GM18517 (cell line): Measurements from ENCODE around the gene C1orf87.

Experiments
- ATAC-seq: cut with Tn5 transposase; IDR thresholded peaks from one replicate; pipeline ENCODE4 v1.9.1; 2021; ENCODE audit warnings: mild to moderate bottlenecking, moderate library complexity; ENCODE audit not compliant: unreplicated experiment

The C1orf87 gene

DNA sequence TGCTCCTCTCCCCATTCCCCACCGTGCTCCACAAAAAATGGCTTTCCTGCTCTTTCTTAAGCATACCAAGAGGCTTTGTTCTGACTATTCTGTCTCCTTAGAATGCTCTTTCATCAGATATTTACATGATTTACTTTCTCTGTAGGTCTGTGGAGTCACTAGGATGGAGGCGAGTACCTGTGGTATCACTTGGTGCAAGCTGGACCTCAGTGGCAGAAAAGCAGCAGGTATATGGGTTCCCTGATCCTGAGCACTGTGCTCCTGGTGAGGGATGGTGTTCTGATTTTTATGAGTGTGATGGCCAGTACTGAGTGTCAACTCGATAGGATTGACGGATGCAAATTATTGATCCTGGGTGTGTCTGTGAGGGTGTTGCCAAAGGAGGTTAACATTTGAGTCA lies 10.0 kb downstream of the C1orf87 start:
- no peak for ATAC-seq

DNA sequence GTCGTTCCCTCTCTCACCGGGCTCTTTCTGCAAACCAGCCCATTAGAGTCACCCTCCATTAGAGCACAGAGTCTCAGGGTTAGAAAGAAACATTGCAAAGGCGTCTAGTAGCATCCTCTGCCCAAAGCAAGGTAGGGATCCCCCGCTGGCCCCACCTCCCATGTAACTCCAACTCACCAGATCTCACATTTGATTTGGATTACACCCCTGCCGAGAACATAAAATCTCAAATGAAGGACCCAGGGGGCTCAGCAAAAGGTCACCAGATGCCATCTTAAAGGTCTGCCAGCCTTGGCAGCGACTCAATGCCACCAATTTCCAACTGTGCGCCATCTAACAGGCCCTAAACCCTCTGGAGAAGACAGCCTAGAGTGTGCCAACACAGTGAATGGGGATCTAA lies 14.1 kb downstream of the C1orf87 start:
- ATAC-seq, result no peak

DNA sequence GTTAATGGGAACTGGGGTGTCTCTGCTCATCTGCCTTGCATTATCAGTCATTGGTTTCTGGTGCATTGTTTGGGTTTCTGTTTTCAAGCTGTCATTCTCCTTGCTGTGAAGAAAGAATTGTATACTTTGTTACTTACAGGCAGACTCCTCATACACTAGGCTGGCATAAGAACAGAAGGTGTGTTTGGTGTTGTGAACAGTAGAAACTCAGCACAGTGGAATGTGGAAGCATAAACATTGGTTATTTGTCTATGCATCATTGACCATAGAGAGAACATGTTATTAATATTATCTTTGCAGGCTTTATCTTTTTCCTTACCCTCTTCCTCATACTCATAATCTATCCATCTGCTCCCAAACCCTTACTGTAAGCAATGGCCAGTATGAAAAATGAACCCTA lies 18.2 kb downstream of the C1orf87 start:
- no peak for ATAC-seq

DNA sequence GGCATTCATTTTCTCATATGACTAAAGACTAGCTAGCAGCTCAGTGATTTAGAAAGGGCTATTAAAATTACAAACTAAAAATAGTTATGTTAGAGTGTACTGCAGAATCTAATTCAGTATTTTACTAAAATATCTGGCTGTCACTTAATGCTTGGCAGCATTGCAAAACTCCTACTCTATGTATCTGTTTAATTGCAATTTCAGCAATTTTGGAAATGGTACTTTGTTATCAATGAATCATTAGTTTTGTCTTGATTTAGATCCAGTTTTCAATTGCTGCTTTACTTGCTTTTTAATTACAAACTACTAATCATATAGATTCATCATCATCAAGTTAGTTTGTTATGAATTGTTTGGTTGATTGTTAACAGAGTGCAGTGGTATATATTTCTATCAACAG lies 19.2 kb downstream of the C1orf87 start:
- ATAC-seq, result no peak

DNA sequence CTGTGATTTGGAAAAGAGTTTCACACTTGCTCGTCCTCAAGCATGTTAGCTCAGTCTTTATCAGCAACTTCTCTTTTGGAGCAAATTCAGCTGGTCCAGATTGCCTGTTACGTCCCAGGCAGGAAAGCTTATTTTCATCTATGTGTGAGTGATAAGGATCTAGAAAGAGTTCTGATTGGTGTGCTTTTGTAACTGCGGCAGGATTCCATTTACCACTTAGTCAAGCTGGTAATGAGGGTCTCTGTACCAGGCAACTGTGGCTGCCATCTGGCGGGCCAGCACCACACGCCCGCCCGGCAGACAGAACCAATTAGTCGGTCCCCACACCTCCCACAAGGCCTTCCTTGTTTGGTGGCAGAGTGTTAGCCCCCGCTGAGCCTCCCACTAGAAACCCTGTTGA lies 21.0 kb downstream of the C1orf87 start:
- no peak for ATAC-seq

DNA sequence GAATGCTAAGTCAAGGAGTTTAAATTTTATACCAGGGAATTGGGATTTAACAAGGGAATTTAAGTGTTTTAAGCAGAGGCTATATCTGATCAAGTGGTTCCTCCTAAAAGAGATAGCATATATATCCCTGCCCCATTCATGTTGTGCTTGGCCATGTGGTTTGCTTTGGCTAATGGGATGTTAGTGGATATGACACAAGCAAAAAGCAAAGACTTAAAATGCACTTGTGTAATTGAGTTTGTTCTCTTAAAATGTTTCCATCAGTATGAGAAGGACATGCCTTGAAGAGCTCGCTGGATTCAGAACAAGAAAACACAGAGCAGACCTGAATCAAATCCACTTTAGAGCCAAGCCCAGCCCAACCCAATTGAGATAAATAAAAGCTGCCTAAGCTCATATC lies 22.4 kb downstream of the C1orf87 start:
- ATAC-seq, result no peak

DNA sequence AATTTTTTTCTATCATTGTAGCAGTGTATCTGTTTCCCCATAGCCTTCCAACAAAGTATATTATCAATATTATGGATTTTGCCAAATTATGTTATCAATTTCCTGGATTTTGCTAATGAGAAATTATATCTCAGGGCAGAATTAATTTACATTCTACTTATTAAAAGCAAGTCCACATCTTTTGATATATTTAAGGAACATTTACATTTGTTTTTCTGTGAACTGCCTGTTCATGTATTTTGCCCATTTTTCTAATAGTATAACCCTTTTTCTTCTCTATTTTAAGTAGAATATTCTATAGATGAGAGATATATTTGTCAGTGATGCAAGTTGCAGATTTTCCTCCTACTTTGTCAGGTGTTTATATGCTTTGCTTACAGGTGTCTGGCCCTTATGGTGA lies 24.4 kb downstream of the C1orf87 start:
- no peak for ATAC-seq

DNA sequence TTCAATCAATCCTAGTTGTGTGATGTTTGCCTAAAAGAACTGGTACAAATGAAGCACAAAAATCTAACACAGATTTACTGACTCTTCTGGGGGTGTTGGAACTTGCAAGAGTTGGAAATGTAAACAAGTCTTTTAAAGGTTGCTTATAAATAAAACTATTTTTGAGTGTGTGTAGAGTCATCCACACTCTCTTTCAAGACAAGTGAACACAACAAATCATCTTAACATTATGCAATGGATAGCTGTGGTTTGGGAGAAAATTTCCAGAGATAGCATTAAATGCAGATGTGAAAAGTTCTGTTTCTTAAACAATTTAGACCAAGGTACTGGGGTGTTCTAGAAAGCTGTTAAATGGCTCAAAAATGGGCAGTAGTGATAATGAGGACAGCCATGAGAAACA lies 28.7 kb downstream of the C1orf87 start:
- no peak for ATAC-seq

DNA sequence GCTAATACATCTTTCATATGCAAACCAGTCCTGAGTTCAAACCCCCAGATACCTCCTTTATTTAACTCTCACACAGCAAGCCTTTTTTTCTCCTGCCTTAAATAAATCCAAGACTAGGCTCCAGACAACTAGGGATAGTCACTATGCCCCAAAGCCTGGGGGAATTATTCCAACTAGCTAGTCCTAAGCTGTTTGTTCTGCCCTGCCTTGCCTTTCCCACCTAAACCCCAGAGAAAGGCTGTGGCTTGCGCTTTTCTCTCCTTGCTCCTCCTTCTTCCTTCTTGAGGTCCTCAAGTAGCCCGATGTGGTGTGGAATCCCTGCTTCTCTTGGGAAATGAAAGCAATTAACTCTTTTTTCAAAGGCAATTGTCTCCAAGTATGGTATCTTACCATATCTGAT lies 31.8 kb downstream of the C1orf87 start:
- no peak for ATAC-seq

DNA sequence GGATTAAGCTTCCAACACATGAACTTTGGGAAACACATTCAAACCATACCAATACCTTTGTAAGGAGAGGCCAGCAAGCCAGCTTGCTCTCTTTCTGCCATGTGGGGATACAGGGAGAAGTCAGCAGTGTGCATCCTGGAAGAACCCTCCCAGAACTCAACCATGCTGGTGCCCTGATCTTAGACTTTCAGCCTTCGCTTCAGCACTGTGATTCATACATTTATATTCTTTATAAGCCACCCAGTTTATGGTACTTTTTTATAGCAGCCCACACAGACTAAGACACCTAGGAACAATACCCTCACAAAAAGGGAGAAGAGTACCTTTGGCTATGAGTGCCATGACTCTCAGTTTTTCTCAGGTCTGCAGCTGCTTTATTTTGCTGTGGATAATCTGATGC lies 35.9 kb downstream of the C1orf87 start:
- ATAC-seq, result no peak

DNA sequence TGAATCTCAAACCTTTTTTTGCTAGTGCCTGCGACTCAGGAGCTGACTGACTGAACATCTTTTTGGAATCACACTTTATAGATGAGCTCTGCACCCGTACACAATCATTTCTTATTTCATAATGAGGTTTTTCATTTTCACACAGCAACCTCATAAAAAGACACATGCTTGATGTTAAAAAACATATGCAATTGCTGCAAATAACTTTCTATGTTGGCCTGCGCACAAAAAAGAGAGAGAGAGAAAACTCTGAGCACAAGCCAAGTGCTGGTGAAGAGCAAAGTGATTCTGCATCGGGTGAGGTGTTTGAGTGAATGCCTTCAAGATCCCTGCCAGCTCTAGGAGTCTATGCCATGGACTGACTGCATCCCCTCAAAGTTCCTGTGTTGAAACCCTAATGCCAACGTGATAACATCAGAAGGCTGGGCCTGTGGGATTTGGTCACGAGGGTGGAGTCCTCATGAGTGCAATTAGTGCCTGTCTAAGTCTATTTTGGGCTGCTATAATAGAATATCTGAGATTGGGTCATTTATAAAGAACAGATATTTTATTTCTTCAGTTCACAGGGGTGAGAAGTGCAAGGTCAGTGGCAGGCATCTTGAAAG lies 36.6 kb downstream of the C1orf87 start:
- ATAC-seq, result no peak

DNA sequence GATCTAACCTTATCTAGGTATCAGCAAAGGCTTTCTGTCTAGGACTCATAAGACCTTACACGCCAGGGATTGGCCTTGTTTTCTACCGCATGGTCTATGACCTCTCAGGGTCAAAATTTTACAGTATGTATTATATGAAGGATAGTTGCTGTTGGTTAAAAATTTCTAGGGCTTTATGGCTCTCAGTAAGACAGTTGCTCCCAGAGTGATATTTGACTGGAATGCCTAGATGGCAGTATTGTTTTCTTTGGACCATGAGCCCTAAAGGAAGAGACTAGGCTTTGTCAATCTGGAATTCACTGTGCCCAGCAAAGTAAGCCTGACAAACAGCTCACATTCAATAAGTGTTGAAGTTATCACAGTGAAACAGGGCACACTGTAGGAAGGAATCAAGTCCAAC lies 37.6 kb downstream of the C1orf87 start:
- ATAC-seq, result no peak

DNA sequence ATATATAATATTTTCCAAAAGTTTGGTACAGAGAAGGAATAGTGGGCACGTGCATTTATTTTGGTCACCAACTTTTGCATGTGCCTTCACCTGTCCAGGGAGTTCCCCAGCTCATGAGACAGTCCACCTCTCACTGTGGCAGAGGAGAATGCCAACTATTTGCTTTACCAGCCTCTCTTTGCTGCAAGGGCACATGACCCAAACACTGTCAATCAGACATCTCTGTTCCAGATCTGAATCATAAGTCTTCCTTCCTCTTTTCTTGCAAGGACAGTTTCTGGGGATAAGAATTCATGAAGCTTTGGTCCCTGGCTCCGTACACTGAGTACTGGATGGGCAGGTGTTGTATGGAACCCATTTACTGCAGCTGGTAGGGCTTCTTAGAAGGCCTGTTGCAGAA lies 38.6 kb downstream of the C1orf87 start:
- no peak for ATAC-seq

DNA sequence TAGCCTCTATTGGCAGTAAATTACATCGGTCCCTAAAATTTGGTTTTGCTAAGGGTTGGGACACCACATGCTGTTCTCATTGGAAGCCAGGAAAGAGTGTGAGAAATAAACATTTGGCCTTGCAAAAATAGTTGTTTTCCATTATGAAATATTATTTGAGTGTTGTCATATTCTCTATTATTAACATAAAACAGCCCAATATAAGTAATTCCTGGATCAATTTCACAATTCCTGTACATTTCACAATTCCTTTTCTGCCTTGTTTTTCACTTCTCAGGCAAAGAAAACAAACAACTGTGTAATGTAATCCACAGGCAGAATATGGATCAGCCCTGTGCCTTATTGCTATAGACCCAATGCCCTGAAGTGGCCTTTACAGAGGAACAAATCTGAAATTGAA lies 40.5 kb downstream of the C1orf87 start:
- ATAC-seq, result no peak

DNA sequence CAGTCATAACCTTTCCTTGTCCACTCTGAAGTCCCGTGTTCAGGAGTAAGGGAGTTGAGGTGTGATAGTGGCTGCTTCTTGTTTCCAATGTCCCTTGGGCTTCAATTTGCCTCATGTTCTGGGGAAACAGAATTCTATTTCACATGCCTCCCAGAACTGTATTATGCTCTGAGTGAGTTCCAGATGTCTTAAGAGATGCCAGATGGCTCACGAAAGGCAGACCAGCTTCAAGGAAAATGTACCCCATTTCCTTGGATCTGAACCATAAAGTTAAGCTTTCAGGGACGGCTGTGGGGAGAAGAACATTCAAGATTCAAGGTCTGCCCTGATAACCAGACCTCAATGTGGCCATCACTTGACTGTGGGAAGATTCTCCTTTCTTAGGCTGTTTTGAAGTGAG lies 42.4 kb downstream of the C1orf87 start:
- no peak for ATAC-seq

DNA sequence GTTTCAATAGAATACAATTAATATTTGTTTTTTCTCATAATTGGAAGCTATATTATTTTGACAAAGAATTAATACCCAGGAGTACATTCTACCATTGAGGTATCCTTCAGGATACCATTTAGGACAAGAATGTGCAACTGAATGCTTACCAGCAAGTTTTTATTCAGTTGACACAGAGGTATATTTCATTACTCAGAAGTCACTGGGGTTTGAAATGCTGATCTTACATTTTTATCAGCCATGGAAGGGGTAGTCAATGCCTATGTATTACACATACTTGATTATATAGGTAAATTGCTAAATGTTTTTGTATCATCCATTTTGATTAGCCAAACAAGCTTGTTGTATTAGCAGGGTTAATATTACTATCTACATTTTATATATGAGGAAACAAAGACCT lies 48.0 kb downstream of the C1orf87 start:
- ATAC-seq, result no peak

DNA sequence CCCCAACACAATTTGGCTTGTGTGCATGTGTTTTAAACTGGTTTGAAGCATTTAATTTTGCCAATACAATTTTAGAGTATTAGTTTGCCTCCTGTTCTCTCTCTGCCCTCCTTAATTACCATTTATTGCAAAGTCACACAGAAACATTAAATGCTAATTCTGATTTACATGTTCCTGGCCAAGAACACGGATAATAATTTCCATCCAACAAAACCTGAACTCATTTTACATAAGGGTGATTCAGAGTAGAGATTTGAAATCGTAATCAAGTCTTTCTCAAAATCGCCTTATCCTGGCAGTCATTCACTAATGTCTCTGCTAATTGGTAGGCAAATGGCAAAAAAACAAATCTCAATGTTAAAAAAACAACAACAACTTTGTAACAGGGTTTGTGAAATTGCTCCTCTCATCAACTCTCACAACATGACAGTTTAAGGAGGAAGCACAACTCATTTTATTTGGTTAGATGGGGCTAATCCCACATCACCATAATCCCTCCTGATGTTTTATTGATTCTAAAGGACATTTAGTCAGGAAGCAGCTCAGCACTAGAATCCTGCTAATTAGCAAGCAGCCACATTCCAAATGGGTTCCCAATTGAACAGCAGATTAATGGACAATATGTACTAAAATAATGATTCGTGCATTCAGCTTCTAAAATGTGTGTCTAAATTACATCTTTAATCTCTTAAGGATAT lies 55.9 kb downstream of the C1orf87 start:
- no peak for ATAC-seq

DNA sequence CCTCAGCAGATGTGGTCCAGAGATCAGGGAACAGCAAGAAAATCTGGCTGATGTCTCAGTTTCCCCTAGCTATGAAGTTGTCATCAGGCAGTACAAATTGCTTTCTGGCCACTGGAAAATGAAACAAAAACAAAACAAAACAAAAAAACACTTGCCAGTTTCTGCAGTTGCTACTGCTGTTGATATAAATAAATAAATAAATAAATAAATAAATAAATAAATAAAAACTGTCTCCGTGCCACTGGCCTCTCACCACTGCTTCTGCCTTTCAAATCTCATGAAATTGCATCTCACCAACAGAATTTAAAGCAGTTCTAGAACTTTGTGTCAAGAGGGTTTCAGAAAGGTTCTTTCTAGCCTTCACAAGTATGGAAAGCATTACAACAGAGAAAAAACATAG lies 62.9 kb downstream of the C1orf87 start:
- ATAC-seq, result no peak

DNA sequence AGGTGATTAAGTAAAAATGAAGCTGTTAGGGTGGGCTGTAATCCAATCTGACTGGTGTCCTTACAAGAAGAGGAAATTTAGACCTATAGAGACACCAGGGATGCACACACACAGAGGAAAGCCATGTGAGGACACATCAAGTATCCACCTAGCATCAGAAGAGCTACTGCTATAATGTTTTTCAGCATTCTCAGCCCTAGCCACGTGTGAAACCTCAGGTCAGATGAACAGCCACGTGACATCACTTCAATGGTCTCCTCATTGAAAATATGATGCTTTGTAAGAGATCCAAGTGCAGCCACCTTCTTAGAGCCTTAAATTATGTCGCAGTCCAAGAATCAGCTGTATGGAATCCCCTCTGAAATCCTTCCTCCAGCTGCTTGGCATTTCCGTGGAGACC lies 65.1 kb downstream of the C1orf87 start:
- ATAC-seq, result no peak

DNA sequence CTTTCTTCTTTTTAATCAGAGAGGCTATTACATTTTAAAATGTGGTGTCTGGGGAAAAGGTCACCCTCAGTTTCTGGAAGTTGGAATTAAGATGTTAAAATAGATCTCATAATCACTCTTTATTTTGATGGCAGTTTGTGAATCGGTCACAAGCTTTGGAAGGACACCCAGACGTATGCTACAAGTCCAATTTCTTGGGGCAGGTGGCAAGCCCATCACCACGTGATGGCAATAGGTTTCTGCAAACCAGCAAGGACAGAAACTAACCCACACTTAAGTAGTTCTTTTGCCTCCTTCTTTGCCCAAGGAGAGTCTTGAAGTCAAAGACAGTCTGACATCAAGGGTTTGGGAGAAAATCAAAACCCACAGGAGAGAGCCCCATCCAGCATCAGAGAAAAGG lies 72.9 kb downstream of the C1orf87 start:
- no peak for ATAC-seq

DNA sequence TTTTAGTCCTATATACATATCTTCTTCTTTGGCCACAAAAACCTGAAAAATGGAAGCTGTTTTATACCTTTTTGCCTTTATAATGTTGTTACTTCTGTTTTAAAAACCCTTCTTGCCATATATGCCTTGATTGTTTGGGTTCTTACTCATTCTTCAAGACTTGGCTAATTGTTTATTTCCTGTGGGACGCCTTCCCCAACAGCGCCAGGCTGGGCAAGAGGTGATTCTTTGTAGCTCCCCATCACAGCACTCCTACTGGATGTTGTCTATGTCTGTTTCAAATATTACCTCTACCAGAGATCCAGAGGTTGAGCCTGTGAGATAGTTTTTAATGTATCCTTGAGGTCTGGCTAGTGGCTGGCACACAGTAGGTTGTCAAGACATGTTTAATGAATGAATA lies 73.8 kb downstream of the C1orf87 start:
- no peak for ATAC-seq

DNA sequence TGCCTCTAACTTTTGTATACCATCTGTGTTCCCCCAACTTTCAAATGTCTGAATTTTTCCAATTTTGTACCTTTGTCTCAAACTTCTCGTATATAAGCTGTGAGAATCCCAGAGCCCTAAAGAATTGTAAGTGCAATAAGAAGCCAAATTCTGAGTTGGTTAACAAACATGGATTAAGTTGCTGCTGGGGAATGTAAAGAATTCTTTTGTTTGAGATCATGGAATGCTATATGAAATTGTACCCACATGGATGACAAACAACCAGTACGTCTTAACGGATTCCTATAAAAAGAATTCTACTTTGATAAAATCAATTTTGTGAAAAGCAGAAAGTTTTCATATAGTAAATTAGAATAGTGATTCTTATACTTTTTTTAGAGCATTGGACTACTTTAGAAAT lies 74.6 kb downstream of the C1orf87 start:
- no peak for ATAC-seq

DNA sequence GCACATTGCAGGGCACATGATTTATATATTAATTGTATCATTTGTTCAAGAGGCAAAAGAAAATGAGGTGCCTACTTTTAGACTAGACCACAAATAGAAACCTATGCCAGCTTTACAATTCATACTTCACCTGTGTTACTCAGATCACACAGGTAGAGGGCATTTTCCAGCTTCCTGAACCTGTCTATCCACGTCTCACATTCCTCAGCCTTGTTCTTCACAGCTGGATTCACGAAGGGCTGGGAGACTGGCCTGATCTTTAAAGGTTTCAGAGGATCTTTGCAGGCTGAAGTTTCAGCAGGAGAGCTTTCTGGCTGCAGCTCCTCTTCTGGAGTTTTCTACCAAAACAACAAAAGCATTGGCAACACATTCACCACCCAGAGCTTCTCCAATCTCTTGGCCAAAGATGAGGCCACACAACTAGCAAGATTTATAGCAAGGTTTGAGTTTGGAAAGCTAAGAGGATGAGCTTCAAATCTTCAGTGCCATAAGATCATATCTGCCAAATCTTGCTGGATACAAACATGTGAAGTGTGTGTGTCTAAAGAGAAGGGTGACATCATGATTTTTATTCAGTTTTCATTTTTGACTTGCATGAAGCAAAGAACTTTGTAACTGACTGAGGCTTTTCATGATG lies 76.0 kb downstream of the C1orf87 start:
- no peak for ATAC-seq
